Measurements from ENCODE around the gene ASTN2.
A peak's percentile ranks its signal among the peaks of the same experiment; 100 is the strongest.

The ASTN2 gene

DNA sequence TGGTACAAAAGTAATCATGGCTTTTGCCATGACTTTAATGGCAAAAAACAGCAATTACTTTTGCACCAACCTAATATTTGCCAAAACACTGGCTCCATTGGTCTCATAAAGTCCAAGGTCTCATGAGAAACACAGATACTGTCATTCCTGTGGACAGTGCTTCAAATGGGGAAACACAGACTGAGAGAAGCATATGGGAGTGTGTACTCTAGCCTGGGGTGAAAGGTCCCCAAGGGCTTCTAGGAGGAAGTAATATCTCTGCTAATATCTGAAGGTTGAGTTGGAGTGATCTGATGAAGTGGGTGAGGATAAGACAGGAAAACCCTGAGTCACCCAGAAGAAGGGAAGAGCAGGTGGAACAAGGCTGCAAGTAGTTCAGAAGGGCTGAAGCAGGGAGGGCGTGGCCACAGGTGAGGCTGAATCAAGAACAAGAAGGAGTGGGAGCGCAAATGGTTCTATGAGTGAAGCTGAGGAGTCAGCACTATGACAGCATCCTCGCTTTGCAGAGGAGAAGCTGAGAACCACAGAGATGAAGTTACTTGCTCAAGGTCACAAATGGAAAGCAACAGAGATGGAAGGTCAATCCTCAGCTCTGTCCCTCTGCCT is 164.1 kb downstream of the ASTN2 start:
- no peak for DNase-seq (ENCODE audit: low read depth, low spot score)

DNA sequence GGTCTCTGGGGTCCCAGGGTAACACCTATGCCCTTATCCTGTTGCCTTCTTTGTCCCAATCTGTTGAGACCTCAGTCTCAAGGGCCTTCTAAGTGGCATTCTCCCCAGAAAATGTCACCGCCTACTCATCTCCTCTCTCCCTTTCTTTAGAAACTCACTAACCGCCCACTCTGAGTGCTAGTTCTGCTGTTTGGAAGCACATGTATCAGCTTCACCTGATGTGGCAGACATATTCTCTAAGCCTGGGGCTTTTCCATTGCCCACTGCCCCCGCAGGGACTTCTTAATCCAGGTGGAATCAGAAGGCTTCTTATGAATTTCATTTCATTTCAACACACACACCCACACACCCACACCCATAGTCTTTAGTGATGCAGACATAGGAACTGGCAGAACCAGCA is 165.1 kb downstream of the ASTN2 start:
- no peak for DNase-seq (ENCODE audit: low read depth, low spot score)

DNA sequence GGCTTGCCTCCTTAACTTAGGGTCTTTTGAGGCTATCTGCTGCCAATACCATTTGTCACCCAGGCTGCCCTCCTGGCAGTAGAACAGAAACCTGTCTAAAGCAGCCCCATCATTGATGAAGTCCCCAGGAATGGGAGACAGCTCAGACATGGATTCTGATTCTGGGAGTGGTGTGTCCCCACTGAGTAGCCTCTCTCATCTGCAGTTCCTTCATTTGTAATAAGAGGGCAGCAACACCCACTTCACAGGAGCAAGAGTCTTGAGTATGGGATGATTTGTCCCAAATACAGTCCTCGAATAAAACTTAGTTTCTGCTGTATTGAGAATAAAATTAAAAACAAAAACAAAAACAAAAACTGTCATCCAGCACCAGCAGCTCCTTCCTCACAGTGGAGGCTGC is 167.6 kb downstream of the ASTN2 start:
- peak; percentile 2 for DNase-seq (ENCODE audit: low read depth, low spot score)

DNA sequence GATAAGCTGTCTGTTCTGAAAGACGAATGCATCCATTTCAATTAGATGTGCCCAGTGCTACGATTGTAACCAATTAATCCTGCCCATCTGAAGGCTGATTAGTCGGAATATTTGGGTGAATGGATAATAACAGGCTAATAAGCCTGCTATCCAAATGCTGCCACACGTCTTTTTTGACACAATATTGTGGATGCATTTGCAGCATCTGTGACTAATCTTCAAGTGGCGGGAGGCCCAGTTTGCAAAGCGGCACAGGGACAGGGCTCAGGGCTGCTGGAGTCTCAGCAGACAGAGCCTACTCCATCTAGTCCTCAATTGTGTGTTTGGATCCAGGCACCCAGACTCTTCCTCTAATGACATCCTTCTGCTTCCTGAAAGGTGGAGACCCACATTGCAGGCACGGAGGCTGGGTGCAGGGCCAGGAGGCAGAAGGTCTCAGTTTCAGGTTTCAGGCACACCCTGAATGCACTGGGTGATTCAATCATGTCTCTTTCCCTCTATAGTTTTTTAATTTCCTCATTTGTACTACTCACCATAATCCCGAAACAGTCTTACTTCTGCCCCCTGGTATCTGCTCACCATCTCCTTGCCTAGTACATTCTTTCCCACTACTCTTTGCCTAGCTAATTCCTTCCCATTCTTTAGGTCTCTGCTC is 169.6 kb downstream of the ASTN2 start:
- DNase-seq (ENCODE audit: low read depth, low spot score) = no peak

DNA sequence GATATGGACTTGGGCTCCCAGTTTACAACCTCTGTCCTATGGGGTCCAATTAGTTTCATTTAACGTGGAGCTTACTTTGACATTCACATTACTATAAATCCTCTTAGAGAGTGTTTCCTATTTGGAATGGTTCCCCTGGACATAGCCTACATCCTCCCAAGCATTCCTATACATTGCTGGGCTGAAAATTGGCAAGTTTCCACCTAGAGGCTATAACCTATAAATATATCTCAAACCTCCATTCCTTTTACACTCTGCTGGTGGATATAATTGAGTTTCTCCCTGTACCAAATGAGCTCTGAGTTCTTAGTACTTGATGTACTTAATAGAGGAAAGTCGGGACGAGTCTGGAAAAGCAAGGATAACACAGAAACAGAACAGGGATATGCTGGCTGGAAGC is 172.8 kb downstream of the ASTN2 start:
- DNase-seq (ENCODE audit: low read depth, low spot score) = no peak

DNA sequence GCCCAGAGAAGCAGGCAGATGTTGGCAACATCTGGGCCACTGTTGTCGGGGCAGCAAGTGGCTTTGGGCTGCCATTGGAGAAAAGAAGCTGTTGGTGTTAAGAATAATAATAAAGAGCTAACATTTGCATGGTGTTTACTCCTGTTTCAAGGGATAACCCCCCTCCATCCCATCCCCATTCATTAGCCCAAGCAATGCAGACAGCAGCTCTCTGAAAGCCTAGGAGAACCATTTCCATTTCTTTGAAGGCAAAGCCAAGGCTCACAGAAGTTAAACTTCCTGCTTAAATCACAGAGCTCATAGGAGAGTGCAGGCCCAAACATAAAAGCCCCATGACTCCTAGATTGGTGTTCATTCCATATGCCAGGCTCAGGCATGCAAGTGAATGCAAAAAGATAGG is 175.4 kb downstream of the ASTN2 start:
- DNase-seq (ENCODE audit: low read depth, low spot score) = no peak

DNA sequence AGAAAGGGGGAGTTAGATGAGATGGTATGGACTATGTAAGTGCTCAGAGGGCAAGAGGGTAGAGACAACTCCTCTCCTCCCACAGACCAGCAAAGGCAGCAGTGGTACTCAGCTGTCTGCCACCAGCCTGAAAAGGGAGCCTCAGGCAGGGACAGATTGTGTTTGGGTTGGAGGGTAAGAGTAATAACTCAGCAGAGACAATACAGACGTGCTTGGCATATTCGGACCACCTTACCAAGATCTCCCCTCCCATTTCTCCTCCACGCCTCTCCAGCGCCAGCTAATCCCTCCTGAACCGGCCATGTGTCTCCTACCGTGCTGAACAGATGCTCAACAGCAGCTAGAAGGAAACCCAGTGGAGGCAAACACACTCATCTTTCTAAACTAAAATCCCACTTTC is 180.8 kb downstream of the ASTN2 start:
- DNase-seq (ENCODE audit: low read depth, low spot score) = no peak

DNA sequence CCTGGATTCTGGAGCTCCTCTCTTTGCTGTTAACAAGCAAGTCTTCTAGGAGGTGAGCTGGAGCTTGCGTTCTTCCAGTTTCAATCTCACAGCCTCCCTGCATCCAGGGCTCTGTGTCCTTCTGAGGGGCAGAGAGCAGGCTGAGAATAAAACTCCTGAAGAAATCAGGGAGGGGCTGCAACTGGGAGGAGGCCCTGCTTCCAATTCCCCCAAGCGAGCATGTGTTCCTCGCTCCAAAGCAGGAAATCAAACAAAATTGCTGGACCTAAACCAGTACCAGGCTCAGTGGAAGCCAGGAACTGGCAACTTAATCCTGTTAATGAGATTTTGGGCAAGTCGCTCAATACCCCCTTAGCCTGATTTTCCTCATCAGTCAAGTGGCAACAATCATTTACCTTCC is 181.8 kb downstream of the ASTN2 start:
- no peak for DNase-seq (ENCODE audit: low read depth, low spot score)

DNA sequence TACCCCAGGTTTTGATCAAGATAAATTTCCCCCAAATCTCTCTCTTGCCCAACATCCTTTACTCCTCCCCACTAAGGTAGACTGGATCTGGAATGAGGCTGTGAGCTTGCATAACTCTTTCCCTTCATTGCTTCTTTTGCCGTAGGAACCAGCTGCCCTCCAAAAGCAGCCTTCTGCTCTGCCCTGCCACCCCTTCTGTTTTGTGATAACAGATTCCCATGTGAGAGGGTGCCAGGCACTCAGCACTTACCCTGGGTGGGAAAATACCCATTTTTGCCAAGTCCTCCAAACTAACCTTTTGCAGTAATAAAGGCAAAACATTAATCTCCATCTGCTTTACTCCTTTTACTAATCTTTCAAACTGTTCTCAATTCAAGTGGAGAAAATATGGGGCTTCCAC is 182.6 kb downstream of the ASTN2 start:
- no peak for DNase-seq (ENCODE audit: low read depth, low spot score)

DNA sequence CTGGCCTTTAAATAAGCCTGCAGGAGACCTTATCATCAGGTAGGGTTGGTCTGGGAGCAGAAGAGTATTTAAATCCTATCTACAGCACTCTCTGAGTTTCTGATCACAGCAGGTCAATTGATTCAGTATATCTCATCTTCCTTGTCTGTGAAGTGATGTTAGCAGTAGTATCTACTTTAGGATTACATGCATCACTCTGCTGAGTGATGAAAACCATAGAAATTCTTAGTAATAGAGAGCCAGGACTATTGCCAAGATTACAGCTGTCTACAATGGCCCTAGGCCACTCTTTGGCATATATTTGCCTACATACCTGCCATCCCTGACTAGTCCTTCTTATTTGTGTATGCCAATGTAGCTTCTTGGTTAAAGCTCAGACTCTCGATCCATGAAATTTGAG is 183.8 kb downstream of the ASTN2 start:
- no peak for DNase-seq (ENCODE audit: low read depth, low spot score)

DNA sequence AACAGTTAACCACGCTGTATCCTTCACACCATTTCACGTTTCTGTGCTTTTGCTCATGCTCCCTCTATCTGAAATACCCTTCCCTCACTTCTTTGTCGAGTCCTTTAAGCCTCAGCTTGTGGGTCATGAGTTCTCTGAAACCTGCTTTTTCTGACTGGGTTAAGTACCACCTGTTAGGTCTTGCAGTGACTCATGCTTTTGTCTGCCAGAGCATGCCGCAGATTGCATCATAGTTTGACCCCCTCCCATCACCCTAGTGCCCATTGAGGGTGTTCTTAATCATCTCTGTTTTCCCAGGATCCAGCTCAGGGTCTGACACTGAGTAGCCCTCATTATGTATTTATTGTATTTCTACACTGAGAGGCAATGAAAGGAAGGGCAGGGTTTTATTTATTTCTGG is 190.2 kb downstream of the ASTN2 start:
- DNase-seq (ENCODE audit: low read depth, low spot score) = no peak

DNA sequence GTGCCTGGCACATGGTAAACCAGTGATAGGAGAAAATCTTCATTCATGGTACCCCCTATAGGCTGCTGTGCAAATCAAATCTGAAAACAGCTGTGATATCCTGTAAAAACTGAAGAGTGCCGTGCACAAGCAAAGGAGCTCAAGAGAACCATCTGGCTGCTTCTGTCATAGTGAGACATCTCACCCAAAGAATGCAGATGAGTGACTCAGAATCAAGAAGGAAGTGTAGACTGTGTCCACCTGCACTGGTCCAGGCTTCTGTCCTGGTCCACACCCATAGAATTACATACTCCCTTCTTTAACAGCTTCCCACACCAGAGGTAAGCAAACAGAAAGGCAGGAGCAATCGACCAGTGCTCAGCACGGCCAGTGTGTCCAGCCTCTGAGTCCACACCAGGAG is 195.9 kb downstream of the ASTN2 start:
- no peak for DNase-seq (ENCODE audit: low read depth, low spot score)

DNA sequence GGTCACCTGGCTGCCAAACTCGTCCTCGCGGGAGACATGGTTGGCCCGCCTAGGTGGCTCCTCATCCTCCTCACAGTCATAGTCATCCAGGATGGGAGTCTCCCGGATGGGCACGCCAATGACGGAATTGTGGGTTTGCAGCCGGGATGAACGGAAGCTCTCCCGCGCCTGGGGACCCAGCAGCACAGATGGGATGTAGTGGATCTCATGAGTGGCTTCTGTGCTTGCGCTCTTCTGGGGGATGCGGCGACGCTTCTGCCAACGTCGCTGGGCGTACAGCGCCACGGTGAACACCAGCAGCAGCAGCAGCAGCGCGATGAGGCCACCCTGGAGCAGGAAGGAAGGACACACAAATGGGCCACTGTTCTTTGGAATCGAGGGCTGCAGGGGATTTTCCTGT is 200.4 kb downstream of the ASTN2 start:
- no peak for DNase-seq (ENCODE audit: low read depth, low spot score)

DNA sequence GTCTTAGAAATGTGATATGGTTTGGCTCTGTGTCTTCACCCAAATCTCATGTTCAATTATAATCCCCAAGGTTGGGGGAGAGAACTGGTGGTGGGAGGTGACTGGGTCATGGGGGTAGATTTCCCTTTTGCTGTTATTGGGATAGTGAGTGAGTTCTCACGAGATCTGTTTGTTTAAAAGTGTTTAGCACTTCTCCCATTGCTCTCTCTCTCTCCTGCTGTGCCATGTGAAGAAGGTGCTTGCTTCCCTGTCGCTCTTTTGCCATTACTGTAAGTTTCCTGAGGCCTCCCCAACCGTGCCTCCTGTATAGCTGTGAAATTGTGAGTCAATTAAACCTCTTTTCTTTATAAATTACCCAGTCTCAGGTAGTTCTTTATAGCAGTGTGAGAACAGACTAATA is 203.6 kb downstream of the ASTN2 start:
- no peak for DNase-seq (ENCODE audit: low read depth, low spot score)

DNA sequence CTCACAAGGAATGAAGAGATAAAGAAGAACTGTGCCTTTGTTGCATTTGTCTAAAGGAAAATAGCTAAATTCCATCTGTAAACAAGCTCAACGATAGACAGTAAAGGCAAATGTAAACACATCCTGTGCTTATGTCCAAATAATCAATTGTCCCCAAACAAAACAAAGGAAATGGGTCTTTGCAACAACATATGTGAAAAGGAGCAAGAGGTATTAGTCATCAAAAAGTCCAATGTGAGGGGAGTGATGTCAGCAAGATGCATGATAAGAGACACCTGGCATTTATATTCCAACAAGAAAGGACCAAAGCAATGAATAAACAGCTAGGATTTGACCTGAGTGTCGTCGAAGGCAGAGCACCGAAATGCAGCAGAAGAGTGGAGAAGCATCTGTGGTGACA is 209.1 kb downstream of the ASTN2 start:
- DNase-seq (ENCODE audit: low read depth, low spot score) = no peak

DNA sequence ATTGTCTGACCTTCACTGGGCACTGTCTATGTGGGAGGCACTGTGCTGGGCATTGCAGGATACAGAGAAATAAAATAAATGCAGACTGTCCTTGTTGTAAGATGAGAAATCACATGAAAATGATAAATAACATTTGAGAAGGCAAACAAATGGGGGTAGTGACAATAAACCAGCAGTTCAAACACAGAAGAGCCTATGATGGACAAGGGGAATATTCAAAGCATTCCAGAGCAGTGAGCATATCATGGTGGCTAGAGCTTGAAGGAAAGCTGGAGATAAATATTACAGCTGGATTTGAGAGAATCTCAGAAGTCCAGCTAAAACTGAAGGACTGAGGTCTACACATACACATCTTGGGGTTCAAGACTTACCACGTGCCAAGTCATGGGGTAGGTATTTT is 209.9 kb downstream of the ASTN2 start:
- DNase-seq (ENCODE audit: low read depth, low spot score) = no peak

DNA sequence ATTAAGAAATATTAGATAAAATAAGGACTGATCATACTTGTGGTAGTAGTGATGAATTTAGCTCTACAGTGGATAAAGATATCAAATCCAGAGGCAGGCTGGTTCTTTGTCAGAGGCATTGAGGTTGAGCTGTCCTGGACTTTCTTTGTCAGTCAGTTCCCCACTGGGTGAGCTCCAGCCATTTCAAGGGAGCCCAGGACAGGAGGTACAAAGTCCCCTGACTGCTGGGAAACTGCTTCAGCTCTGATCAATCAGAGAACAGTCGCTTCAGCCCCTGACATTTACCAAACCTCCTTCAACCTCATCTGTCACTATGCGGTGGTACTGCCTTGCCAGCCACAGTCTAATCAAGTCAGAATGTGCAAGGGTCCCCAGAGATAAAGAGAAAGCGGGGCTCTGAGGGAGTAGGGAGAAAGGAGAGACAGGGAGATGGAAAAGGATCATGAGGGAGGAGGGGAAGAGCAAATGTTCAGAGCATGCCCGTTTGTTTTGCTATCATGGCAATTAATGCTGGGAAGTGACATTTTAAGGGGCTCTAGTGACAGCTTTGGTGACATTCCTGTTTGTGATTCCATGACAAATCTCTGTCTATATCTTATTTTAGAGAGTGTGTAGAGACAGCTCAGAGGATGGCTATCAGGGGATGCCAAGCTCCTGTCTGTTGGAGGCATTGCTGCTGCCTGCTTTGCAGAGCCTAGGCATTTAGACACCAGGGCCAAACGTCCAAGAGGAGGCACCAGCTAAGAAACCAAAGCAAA is 223.2 kb downstream of the ASTN2 start:
- no peak for DNase-seq (ENCODE audit: low read depth, low spot score)

DNA sequence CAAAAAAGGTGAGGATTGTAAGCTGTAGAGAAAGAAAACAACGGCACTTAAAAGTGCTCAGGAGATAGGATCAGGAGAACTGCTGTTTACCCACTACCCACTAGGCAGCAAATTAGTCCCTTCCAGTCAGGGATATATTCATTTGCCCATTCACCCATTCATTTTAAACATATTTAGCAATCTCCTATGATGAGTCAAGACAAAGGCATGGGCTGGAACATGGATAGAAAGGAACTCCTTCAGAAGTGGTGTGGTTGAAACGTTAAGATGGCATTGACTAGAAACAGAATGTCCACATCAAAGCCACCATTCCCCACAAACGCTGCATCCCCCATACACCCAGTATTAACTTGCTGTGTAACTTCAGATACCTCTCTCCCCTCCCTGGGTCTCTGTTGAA is 225.7 kb downstream of the ASTN2 start:
- no peak for DNase-seq (ENCODE audit: low read depth, low spot score)

DNA sequence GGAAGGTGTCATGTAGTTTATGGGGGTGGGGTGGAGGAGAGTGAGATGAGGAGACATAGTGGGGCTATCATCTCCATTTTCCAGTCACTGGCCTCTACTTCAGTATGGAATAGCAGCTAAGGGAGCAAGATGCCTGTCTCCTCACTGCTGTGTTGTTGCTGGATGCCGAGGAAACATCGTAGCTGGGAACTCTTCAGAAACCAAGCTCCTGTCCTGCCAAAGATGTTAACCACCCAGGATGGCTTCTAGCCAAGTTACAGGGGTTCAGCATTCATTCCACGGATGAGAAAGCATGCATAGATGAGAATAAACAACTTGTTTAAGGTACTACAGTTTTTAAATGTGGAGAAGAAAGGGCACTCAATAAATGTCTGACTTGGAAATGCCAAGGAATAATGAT is 226.5 kb downstream of the ASTN2 start:
- no peak for DNase-seq (ENCODE audit: low read depth, low spot score)

DNA sequence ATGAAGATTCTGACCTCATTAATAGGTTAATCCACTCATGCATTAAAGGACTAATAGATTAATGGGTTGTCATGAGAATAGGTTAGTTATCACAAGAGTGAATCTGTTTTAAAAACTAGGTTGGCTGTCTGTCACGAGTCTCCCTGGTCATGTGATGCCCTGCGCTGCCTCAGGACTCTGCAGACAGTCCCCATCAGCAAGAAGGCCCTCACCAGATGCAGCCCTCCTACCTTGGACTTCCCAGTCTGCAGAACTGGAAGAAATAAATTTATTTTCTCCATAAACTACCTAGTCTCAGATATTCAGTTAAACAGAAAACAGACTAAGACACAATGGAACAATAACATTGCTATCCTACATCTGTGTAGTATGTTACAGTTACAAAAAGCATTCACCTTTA is 227.4 kb downstream of the ASTN2 start:
- DNase-seq (ENCODE audit: low read depth, low spot score) = no peak

DNA sequence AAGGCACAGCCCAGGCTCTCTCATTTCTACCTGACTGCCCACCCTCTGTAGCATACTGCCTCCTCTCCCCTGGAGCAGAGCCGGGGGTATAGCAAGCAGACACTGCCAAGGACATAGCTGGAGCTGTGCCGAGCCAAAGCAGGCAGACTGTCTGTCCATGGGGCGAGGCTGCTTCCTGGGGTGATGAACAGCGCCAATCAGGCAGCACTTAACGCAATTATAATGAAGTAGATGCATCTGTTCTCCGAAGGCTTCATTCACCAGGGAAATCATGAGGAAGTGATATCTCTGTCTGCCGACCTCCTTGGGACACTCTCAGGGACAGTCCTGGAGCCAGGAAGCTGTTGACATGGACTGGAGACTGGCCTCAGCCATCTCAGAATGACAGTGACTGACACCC is 230.7 kb downstream of the ASTN2 start:
- DNase-seq (ENCODE audit: low read depth, low spot score) = no peak

DNA sequence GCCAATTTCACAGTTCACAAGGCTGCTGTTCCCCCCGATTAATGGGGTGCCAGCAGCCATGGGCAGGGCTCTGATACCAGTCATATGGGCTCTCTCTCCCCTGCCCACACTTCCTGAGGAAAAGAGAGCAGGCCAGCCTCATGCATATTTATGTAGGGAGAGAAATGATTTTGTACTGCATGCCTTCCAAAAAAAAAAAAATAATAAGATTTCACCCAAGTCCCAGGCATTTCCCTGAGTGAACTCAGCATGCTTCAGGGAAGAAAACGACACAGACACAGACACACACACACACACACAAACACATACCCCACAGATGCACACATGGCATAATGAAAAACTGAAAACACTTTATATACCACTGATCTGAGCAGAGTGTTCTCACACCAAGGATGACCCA is 232.8 kb downstream of the ASTN2 start:
- no peak for DNase-seq (ENCODE audit: low read depth, low spot score)

DNA sequence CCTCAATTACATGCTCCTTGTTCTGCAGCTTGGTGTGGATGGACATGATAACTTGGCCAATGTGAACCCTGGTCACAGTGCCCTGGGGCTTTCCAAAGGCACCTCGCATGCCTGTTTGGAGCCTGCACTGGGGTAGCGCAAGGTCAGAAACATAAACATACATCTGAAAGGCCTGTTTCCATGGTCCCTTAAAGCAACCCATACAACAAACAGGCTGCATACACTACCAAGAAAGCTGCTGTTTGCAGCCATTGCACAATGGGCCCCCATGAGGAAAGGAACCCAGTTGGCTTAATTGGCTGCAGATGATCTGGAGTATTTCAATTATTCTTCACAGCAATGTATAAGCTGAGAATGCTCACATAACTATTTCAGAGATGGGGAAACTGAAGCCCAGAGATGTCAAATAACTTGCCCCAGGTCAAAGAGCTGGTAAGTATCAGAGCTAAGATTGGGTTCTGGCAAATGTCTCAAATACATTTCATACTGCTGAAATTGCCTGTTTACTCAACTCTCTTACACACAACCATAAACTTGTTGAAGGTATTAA is 233.9 kb downstream of the ASTN2 start:
- DNase-seq (ENCODE audit: low read depth, low spot score) = no peak

Measured in ELF-1 (cell line).